Thyroid gland (tissue), 4 donors: ENCODE measurements around the gene KIF18A. TPM values are rescaled to one million over a fixed set of nuclear protein-coding genes. Genes with fewer than 3 reads are reported as not detected.

ENCODE experiments used
- DNase-seq, 2 donors: peaks; one replicate each; pipeline ENCODE4 v3.0.0-alpha.2; 2019
- H3K27ac ChIP-seq, 3 donors: fragments of 200-600 bp; sonication (generic); 1 replicate in 2 of 3; 2 replicates in 1 of 3; pipeline ENCODE4 v1.5.1; 2016 to 2019; ENCODE audit warnings: mild to moderate bottlenecking in 1 of 3, moderate library complexity in 1 of 3
- H3K27me3 ChIP-seq: fragments of 200-600 bp; sonication (generic); one replicate; pipeline ENCODE4 v1.5.1; 2019
- H3K36me3 ChIP-seq, 2 donors: fragments of 200-600 bp; sonication (generic); one replicate each; pipeline ENCODE4 v1.5.1; 2016 to 2019
- H3K4me1 ChIP-seq, 2 donors: fragments of 200-600 bp; sonication (generic); one replicate each; pipeline ENCODE4 v1.5.1; 2017 to 2019
- H3K4me3 ChIP-seq, 3 donors: fragments of 200-600 bp; sonication (generic); replicated peaks in 1 of 3; 1 replicate in 2 of 3; 2 replicates in 1 of 3; pipeline ENCODE4 v1.5.1; 2016; ENCODE audit warnings: mild to moderate bottlenecking in 1 of 3
- H3K9me3 ChIP-seq: fragments of 200-600 bp; sonication (generic); one replicate; pipeline ENCODE4 v1.5.1; 2017
- CTCF ChIP-seq, 6 experiments: fragments of 200-600 bp in 3 of 6; fragments of 450-650 bp in 3 of 6; sonication (generic) in 3 of 6; IDR thresholded peaks; one replicate each; pipeline ENCODE4 v1.5.1; 2016 to 2019; ENCODE audit warnings: antibody characterized with exemption in 6 of 6, mild to moderate bottlenecking in 2 of 6, inconsistent platforms in 1 of 6, moderate library complexity in 1 of 6
- POLR2A ChIP-seq, 2 donors: fragments of 450-650 bp; IDR thresholded peaks; one replicate each; pipeline ENCODE4 v1.6.1; 2017; ENCODE audit warnings: antibody characterized with exemption in 2 of 2, mild to moderate bottlenecking in 2 of 2, moderate library complexity in 1 of 2
- WGBS, 2 donors: methylation state at CpG; one replicate each; pipeline ENCODE4 v1.1.5; 2017; 5-methylcytosine and 5-hydroxymethylcytosine counted together
- intact Hi-C: fragments of 100-400 bp; cut with DNase I; formaldehyde crosslinking; loops from one replicate; pipeline ENCODE4 v1.15.1; 2023
- total RNA-seq, 4 donors: library from RNA; depleted of rRNA; stranded (reverse); fragments of >200 nt; gene quantifications; one replicate each; pipeline ENCODE4 v1.2.3, GENCODE V29; 2016

KIF18A gene
- total RNA-seq, 4 donors from 2014 or later, result 2.3 to 4.6 (median 4.1) TPM

DNA sequence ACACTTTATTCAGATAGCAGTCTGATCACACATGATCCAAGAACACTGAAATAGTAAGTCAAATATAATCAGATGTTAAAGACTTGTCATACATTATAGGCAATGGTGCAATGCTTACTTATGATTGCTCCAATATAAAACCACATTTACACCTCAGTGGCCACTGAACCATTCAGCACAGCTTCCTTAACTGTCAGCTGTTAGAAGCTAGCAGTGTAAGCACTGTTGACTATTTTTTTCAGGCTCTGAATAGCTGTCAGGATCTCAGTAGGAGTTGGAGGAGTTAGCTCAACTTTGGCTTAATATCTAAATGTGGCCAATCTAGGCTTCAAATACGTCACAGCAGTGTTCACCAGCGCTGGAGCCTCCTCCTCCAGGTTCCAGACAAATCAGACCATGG is 36.9 kb upstream of the KIF18A start:
- no peak for DNase-seq
- intact Hi-C loops, result no loop called here
- no peaks in the 10 kb centered on the region for H3K27me3 ChIP-seq
- WGBS, 2 donors, result 96 to 100% methylated on average over 2 of the region's 2 CpGs
- no peaks in the 10 kb centered on the region for H3K9me3 ChIP-seq
- no peak overlapping the region for H3K4me3 ChIP-seq
- no peak overlapping the region for H3K27ac ChIP-seq
- no peak for TF ChIP-seq POLR2A (IDR thresholded peaks at IDR 0.05)
- TF ChIP-seq CTCF (IDR thresholded peaks at IDR 0.05), result no peak
- H3K4me1 ChIP-seq, result peaks cover 0 to 3% of the 10 kb centered on the region in 2 donors
- H3K36me3 ChIP-seq, result no peaks in the 10 kb centered on the region

- Histone ChIP-seq H3K4me3 (no peak overlapping the region), H3K27me3 (no peaks in the 10 kb centered on the region), H3K4me1 (peaks cover 0 to 3% of the 10 kb centered on the region in 2 donors), H3K27ac (no peak overlapping the region), H3K9me3 (no peaks in the 10 kb centered on the region), H3K36me3 (no peaks in the 10 kb centered on the region)
- no peak for TF ChIP-seq CTCF (IDR thresholded peaks at IDR 0.05)
- no peak for TF ChIP-seq POLR2A (IDR thresholded peaks at IDR 0.05)
- DNase-seq, result no peak
- intact Hi-C loops, result no loop called here
- 88 to 95% methylated on average over 1 of the region's 1 CpG for WGBS, 2 donors
Observed at GRCh38 chr11:28142724-28143123, 34.8 kb upstream of the KIF18A start.

GRCh38 chr11:28140689-28141455 is 32.9 kb upstream of the KIF18A start:
- DNase-seq, result no peak
- intact Hi-C loops, result no loop called here
- H3K4me3 ChIP-seq, result no peak overlapping the region
- no peaks in the 10 kb centered on the region for H3K27me3 ChIP-seq
- no peaks in the 10 kb centered on the region for H3K9me3 ChIP-seq
- H3K27ac ChIP-seq, result no peak overlapping the region
- WGBS, 2 donors, result 97 to 100% methylated on average over 9 of the region's 9 CpGs
- H3K36me3 ChIP-seq, result no peaks in the 10 kb centered on the region
- no peak for TF ChIP-seq CTCF (IDR thresholded peaks at IDR 0.05)
- H3K4me1 ChIP-seq, result peaks cover 0 to 3% of the 10 kb centered on the region in 2 donors

- no peak for DNase-seq
- Histone ChIP-seq H3K4me1 (no peaks in the 10 kb centered on the region), H3K36me3 (no peaks in the 10 kb centered on the region), H3K9me3 (no peaks in the 10 kb centered on the region), H3K27me3 (no peaks in the 10 kb centered on the region), H3K4me3 (no peak overlapping the region), H3K27ac (no peak overlapping the region)
- TF ChIP-seq POLR2A (IDR thresholded peaks at IDR 0.05) (no peak), CTCF (IDR thresholded peaks at IDR 0.05) (no peak)
- intact Hi-C loops, result no loop called here
- WGBS, 2 donors, result 96 to 98% methylated on average over 5 of the region's 5 CpGs
Observed at GRCh38 chr11:28139841-28140415, 32.0 kb upstream of the KIF18A start.

- H3K36me3 ChIP-seq, result peaks cover 0 to 5% of the 10 kb centered on the region in 2 donors
Observed at GRCh38 chr11:28137832-28138231, 29.9 kb upstream of the KIF18A start.

More at GRCh38 chr11:28137832-28138231, 29.9 kb upstream of the KIF18A start:
- H3K4me1 ChIP-seq, result no peaks in the 10 kb centered on the region
- no peak overlapping the region for H3K4me3 ChIP-seq
- TF ChIP-seq POLR2A (IDR thresholded peaks at IDR 0.05) (no peak), CTCF (IDR thresholded peaks at IDR 0.05) (no peak)
- DNase-seq, result no peak
- intact Hi-C loops, result no loop called here
- no peaks in the 10 kb centered on the region for H3K27me3 ChIP-seq
- no peak overlapping the region for H3K27ac ChIP-seq
- H3K9me3 ChIP-seq, result no peaks in the 10 kb centered on the region
- 98 to 100% methylated on average over 1 of the region's 1 CpG for WGBS, 2 donors
